Amniotic epithelial cell (primary cell): ENCODE data around the gene SPRYD3.

Source experiments
- DNase-seq: peaks from one replicate; pipeline ENCODE4 v3.0.0-alpha.2; 2010; ENCODE audit warnings: low read depth

The SPRYD3 gene

GRCh38 chr12:53014709-53015108, 64.5 kb downstream of the SPRYD3 start:
- no peak for DNase-seq
